Left renal pelvis (tissue), 4 donors: Measurements from ENCODE around the gene THEM4. TPM values are rescaled to one million over a fixed set of nuclear protein-coding genes. Genes with fewer than 3 reads are reported as not detected.

Experiments used
- DNase-seq, 4 donors: peaks; one replicate each; pipeline ENCODE4 v3.0.0-alpha.2; 2013; ENCODE audit warnings: low read depth in 4 of 4, low spot score in 3 of 4
- polyA plus RNA-seq, 4 donors: library from polyadenylated mRNA; unstranded; fragments of 120-200 nt; gene quantifications; one replicate each; pipeline ENCODE4 v1.2.1, GENCODE V29; 2013; ENCODE audit not compliant: insufficient read length in 4 of 4

THEM4 gene
- 10 to 100 TPM; 18.3 to 41.1 (median 23.2) TPM for polyA plus RNA-seq

DNA sequence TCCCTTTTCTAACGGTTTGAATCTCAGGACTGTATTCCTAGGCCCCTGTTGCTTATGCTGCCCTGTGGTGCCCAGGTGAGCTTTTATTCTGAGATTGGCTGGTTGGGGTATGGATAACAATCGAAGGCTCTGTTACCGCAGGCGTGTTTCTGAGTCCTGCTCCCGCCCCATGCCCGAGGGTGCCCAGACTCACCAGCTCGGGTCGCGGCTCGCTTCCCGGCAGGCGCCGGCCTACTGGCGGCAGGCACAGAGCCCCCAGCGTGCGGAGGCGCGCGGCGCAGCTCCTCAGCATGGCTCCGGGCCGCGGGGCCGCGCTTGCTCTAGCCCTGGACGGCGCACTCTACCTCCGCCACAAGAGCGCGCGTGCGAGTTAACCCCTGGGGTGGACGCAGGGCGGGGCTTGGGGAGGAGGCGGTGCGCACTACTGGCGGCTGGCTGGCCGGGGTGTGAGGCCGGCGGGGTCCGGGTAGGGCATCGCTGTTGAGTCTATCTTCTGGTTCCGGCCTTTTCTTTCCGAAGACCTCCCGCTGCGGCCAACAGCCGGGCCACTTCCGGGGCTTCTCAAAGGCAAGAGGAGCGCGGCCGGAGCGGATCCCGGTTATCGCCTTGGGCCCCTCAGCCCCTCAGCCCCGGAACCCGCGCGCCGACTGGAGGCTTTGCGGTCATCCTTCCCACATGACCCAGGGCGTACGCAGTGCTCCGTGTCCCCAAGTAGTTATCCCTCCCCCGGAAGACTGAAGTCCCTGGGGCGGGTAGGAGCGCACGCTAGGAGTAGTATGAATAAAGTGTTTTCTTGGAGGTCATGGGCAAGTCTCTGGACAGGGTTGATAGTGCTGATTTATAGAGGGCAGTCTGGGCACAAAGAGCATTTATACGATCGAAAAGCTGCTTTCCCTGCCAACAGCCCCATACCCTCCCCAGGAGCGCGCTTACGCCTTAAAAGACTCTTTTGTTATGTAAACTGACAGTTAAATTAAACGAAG is at the start of gene THEM4:
Gene THEM4, minus strand, starts transcription at position 345 of the 983 bp plus-strand sequence. Its CDS starts 53 bp downstream, at position 292.
- DNase-seq, result peak; percentile 80 to 89 (median 88)

DNA sequence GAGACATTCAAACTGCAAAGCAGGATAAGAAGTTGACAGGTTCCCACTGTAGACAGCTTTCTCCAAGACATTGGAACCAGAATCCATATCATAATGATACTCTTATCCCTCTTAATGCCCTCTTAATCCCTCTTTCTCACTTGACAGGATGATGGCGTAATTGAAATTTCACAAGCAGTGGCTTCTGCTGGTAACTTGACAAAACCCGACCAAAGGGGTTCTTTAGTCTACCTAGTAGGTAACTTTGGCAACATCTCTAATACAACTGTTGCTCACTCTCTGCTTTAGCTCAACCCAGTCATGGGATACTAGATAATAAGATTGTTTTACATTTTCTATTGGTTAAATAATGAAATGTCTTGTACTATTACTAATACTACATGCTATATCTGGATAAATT is 49.6 kb upstream of the THEM4 start:
- no peak for DNase-seq

DNA sequence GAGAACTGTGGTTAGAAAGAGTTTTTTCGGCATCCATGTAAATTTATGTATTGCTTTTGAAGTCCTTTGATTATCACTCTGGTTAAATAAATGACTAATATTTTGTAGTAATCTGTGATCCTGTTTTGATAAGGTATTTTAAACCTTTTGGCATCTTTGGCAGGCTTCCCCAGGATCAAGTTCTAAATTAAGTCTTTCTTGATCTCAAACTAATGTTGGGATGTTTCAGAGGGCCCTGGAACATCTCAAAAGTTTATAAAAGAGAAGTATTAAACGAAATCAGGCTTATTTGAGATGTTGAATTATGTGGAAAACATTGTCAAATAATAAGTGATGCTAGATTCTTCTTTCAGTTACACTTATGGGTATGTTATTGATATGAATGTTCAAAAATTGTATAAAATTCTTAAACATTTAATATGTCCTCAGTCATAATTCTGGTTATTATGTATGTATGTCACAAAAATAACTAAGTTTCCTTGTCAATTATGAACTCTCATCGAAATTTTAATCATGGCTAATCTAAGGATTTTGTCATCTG is 47.7 kb upstream of the THEM4 start:
- no peak for DNase-seq

DNA sequence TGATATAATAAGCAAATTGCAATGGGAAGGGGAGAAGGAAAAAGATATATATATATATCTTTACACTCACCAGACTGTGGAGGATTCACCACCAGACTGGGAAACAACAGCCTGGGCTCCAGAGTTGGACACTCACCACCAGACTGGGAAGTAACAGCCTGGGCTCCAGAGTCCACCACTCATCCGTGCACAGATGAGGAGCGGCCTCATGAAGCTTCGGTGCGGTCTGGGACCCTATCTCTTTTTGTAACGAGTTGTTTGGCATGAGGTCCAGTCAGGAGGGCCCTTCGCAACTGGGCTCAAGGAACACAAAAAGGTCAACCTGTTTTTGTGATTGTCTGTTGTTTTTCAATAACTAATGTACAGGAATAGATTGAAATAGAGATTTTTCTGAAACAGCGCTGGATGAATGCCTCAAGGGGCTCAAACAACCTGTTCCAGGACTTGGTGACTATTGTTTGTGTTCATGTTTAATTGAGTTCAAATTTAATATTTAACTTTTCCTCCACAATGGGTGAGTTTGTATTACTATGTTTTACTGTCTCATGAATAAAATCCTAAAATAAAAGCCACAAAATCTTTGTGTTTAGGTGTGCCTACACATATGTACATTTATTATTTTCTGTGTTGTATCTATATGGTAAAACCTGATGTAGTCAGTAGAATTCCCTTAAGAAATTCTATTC is 44.2 kb upstream of the THEM4 start:
- DNase-seq, result no peak

DNA sequence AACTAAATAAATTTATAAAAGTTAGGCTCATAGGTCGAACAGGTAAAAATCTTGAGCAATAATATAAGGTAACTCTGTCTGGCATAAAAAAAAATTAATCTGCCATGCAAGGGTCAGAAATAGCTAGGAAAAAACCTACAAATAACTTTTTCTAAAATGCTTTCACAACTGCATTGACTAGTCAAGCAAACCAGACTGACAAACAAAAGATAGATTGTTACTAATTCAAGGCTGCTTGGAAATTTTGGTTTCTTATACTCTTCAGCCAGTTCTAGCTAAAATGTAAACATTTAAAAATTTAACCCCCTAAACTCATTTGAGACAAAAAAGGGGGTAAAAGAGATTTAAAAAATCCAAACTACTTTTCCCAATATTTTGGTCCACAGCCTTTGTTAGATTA is 43.5 kb upstream of the THEM4 start:
- DNase-seq, result no peak

DNA sequence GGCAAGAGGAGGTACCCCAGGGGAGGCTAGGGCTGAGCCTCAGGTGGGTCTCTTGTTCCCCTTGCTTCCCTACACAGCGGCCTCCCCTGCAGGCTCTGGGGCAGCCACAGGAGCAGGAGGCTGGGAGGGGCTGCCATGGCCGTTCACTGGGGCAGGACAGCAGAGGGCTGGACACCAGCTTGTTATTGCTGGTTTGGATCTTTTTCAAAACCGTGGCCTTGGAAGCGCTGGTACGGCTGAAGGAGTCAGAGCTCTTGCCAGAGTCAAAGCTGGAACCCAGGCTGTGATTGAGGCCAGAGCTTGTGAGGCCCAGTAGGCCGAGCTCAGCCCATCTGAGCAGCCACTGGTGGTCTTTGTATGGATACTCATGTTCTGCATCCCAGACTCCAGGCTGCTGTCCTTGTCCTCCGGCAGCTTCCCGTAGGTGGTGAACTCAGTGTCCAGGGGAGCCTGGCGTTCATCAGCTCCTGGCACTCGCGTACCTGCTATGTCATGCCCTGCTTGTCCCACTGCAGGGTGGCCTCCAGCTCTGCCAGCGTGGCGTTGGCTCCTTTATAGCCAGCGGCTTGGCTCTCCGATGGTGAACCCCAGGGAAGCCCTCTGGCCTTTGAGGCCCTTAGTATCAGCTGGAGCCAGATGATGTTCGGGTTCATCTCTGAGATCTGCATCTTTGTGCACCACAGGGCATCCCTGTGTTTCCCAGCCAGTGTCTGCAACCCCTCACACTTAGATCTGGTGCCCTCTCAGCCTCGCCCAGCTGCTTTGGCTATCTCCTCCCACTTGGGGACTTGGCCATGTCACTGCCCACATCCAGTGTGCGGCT is 40.3 kb upstream of the THEM4 start:
- no peak for DNase-seq

DNA sequence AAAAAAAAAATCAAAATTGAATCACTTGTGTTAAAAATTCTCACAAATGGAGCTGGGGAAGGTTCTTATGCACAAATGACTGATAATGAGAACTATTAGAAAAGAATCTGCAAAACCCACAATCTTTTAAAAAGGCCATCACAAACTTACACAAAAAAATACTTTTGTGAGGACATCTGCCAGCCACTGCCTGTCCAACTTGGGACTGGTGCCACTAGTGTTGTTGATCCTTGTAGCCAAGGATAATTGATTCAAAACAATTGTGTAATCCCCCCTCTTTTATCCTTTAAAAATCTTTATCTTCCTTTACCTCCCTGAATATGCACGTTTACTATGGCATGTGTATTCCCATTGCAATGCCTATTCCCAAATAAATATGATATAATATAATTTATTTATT is 39.2 kb upstream of the THEM4 start:
- no peak for DNase-seq

DNA sequence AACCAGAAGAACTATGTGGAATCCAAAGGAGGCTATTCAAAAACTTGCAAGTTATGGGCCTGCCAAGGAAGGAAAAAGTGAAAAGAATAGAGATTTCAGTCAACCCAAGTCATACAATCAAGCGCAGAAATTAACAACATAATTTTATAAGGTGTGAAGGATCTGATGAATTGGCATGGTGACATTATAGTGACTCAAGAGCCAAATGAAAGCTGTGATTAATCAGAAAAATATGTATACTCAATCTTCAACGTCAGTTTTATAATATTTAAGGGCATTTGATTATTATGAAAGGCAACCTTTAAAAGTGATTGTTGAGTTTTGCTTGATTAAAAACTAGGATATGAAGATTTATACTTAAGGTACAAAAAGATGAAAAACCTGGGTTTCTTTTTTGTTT is 37.8 kb upstream of the THEM4 start:
- no peak for DNase-seq

DNA sequence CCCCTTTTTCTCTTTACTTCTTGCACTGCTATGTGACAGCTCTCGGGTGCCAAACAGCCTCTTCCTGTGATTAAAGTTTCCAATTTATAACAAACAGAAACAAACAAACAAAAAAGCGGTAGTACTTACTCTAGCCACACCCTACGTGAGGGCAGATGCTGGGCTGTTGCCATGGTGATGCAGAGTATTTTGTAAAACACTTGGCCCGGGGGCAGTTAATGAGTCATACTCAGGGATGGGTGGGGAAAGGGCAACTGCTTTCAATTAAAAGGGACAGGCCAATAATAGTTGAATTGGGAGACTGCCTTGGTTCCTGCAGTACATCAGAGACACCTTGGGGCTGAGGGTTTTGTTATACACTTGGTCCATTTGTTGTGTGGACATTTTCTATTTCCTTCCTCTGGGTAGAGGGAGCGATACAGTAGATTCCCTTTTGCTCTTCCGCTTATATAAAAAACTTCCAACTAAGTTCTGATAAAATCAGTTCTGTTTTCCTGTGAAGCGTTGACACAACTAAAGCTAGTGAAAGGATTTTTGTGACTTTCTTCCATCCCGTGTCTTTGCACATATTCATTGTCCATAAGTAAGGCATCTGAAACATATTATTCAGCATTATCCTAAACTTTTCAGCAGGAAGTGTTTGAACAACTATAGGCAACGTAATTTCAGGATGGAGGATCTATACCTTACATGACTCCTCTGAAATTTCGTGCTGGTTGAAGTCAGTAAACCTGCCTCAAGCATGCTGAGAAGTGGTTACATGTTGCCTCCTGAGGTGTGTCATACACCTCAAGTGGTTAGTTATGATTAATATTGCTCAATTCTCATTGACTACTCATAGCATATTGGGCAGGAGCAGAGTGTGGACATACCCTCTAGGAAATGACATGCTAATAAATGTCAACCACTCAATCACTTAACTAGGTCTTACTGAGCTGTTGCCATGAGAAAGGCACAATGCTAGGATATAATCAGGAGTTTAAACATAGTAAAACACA is 36.7 kb upstream of the THEM4 start:
- DNase-seq, result no peak

DNA sequence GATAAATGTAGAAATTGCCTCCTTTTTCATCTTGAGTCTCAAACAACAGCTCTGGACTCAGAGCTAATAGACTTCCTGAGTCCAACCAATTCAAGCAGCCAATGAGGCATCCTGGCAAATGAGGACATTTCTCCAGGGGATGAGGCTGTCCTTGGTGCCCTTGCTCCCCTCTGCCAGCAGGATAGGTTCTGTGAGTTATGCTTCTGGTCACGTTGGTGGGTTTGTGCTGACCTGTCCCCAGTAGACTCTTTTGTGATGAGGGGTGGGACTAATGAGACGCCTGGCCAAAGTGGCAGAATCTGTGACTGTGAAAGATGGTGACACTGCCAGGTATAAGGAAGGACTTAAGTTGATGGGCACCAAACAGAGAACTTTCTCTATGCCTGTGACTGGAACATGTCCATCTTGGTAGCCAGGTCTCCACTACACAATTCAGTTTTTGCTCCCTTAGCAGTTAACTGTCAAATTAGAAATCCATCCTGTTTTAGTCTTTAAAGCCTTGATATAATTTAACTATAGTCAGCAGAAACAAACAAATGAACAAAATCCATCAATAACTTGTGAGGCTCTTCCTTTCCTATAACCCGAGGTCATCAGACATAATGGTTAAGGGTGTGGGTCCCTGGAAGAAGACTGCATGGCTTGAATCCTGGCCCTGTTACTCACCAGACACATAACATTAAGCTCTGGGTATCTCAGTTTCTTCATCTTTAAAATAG is 35.7 kb upstream of the THEM4 start:
- DNase-seq, result no peak

DNA sequence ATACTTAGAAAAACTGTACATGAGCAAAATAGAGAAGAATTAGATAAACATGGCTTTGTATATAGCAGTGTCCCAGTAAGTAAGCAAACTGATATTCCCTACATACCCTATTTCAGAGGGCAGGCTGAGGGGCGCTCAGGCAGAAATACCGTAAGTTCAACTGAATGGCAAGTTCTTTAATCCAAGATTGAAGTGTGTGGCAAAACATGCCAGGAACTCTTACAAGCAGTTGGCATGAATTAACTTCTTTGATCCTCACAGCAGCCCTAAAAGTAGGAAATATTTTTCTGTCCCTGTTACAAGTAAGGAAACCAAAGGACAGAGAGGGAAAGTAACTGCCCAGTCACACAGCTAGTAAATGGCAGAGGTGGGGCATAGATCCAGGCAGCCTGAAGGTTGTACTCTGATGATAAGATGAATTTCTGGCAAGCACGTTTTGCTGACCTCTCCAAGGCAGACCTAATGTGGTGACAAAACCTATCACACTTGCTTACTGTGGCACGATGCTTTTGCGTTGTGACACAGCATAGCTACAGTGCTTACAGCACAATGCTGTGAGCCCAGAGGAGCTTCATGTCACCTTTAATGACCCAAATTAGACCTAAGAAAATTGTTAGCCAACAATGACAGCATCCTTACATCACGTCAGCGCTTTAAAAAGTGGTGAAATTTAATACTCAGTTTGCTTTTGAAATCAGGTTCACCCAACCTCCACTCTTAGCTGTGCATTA is 35.0 kb upstream of the THEM4 start:
- no peak for DNase-seq

DNA sequence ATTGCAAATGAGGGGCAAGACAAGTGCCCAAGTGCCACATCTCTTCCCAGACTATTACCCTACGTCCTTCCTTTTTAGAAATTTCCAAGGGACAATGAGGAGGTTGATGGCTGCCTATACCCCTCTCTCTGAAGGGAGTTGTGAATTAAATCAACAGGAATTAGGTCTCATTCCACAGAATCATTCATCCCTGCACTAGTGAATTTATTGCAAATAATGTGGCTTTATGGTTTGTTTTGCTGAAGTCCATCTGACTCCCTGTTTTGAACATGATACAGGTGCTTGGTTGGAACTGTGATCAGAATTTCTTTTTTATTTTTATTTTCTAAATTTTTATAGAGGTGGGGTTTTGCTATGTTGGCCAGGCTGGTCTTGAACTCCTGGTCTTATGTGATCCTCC is 34.3 kb upstream of the THEM4 start:
- DNase-seq, result no peak

DNA sequence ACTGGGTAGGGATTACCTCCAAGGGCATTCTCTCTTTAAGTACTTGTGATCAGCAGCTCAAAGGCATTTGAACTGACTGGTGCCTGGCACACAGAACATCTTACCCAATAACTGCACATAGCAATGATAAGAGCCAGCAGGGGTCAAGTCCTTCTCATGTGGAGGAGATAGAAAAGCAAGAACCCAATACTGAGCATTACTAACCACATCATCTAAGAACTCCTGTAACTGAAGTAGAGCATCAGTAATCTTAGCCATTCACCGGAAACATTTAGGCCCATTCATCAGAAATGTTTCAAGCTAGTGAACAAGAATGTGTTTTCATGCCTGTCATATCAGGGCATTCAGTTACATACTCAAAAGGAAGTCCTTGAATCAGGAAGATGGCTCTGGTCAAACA is 33.6 kb upstream of the THEM4 start:
- DNase-seq, result no peak

DNA sequence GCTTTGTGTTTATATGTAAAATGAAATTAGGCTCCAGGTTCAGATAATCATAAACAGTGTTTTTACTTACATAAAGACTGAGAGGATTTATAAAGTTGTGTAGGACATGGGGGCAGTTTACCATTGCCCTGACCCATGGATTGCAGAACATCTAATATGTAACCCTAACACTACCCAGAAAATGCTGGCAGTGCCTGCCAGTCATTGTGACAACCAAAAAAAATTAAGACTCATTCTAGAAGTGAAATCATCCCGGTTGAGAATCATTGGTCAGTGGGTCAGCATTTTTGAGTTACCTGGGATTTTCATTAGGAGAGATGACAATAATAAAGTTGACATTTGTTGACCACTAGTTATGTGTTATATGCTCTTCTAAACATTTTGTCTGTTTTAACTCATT is 31.2 kb upstream of the THEM4 start:
- DNase-seq, result no peak

DNA sequence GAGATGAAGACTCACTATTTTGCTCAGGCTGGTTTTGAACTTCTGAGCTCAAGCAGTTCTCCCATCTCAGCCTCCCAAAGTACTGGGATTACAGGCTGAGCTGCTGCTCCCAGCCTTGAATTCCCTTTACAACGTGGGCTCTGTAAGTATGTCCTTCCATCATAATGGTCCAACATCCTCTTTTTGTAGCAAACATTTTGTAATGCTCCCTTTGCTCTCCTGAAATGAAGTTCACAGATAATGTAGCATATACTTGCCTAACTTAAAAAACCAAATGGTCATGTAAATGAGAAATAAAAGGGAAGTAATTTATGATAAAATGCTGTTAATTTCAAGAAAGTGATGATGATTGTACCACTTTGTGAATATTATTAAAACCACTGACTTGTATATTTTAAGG is 30.5 kb upstream of the THEM4 start:
- DNase-seq, result no peak

DNA sequence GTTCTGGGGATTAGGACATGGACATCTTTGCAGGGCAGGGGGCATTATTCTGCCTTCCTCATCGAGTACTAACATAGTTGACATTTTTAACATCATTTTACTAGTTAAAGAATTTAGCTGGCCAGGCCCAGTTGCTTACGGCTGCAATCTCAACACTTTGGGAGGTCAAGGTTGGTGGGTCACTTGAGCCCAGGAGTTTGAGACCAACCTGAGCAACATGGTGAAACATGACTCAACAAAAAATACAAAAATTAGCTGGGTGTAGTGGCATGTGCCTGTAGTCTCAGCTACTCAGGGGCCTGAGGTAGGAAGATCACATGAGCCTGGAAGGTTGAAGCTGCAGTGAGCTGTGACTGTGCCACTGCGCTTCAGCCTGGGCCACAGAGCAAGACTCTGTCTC is 29.8 kb upstream of the THEM4 start:
- no peak for DNase-seq

DNA sequence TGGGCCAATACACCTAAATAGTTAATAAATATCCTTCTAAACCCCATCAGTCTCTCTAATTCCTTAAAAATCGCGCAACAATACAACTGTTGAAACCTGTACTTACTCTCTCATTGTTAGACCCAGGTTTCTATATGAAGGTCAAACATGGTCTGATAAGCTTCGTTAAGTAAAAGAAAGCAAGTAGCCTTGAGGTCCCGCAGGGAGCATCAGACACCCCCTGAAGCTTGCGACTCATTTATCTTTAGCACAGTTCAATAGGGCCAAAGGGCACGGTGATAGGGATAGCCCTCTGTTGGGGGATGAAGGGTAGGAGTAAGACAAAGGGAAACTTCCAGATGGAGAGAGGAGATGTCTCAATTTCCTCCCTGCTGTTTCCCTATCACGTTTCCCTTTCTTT is 27.3 kb upstream of the THEM4 start:
- no peak for DNase-seq
